Ishikawa (cell line): ENCODE data around the gene CD248.

Source experiments
- CEBPB ChIP-seq: IDR thresholded peaks from 2 replicates; pipeline ENCODE4 v1.6.1; 2012
- EP300 ChIP-seq: IDR thresholded peaks from 2 replicates; pipeline ENCODE4 v1.6.1; 2012; ENCODE audit warnings: borderline replicate concordance
- RAD21 ChIP-seq: IDR thresholded peaks from 2 replicates; pipeline ENCODE4 v1.6.1; 2012; ENCODE audit warnings: low read depth
- TAF1 ChIP-seq: IDR thresholded peaks from 2 replicates; pipeline ENCODE4 v1.6.1; 2012; ENCODE audit warnings: low read depth, mild to moderate bottlenecking
- ZBTB7A ChIP-seq: IDR thresholded peaks from 2 replicates; pipeline ENCODE4 v1.6.1; 2012; ENCODE audit warnings: low read depth

GRCh38 chr11:66267379-66268243 is 49.2 kb downstream of the CD248 start:
- TF ChIP-seq EP300 (0 out of 2 replicates have a peak, but pooled peaks have one; percentile 13), TAF1 (peak; percentile 34; the same call in 1 of the 2 replicates), ZBTB7A (peak; percentile 82), CEBPB (no peak), RAD21 (no peak)
